Measurements from ENCODE around the gene UTS2R. TPM values are rescaled to one million over a fixed set of nuclear protein-coding genes. Genes with fewer than 3 reads are reported as not detected.
"Not testable (repeated sequence)": the region's sequence is repeated elsewhere in the genome, so short reads cannot be mapped to it uniquely, and the experiment has no call there.

UTS2R gene
- total RNA-seq, 1 donor from 2014 or later, result not detected

DNA sequence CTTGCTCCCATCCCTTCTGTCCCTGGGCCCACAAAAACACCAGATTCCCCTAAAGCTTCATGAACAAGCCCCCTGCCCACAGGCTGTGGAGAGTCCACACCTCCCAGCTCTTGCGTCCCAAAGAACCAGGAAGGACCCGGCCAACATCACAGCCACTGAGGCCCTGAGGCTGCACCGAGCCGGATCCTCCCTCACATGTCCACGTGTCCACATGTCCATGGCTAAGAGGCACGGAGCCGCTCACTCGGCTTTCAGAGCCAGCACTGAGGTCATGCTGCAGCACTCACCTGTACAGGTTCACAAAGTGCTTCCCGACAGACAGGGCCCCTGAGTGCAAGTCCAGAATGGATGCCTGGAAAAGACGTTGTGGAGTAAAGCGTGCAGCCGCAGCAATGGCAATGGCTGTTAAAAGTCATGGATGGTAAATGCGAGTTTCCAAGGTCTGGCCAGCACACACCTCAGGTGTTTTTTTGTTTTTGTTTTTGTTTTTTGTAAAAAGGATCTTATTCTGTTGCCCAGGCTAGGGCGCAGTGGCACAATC, 34.6 kb downstream of the UTS2R start:
- no peak for DNase-seq (ENCODE audit: low spot score)

DNA sequence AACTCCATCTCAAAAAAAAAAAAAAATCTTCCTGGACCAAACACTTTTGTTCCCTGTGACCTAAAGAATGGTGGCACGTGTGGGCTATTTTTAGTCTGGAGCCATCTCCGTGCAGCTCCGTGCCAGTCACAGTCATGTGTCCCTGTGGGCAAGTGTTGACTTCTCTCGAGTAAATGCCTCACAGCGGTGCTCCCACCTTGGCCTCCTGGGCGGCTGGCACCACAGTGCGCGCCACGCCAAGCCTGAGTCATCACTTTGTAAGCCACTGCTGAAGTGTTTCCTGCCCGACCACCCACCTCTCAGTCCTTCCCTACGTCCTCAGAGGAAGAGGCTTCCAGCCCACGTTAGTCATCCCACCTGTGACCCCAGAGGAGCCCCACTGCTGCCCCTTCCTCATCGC, 35.7 kb downstream of the UTS2R start:
- no peak for DNase-seq (ENCODE audit: low spot score)

DNA sequence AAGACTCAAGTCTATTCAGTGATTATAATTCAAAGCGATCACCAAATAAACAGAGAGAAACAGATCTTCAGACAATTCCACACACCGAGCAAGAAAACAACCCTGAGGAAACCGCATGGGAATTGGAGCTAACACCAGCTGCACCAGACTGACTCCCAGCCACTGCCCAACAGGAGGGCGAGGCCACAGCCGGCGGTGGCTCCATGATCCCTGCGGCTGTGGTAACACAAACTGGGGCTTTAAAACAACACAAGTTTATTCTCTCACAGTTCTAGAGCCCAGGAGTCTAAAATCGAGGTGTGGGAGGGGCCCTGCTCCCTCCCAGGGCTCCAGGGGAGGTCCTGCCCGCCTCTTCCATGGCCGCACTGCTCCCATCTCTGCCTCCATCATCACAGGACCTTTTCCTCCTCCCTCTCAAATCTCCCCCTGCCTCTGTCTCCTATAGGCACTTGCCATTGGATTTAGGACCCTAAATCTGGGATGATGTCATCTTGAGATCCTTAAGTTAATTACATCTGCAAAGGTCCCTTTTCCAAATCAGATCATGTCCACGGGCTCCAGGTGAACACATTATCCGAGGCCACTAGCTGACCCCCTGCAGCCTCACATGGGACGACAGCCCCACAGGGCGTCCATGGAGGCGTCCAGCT, 36.8 kb downstream of the UTS2R start:
- no peak for DNase-seq (ENCODE audit: low spot score)

DNA sequence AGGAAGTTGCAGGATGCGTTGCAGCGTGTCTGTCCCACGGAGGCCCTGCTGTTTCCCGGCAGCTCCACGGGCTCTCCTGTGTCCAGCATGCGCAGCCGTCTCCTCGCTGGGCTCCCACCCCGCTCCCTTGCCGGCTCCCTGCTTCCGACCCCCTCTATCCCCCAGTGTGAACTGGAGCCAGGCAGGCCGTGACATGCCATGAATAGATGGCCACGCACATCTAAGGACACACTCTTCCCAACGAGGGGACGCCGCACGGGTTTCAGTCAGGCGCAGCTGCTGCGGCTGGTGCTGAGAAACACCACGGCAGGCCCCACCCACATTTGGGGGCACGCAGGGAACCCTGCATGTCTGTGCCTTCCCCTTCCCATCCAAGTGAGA, 37.4 kb downstream of the UTS2R start:
- DNase-seq (ENCODE audit: low spot score), result no peak

DNA sequence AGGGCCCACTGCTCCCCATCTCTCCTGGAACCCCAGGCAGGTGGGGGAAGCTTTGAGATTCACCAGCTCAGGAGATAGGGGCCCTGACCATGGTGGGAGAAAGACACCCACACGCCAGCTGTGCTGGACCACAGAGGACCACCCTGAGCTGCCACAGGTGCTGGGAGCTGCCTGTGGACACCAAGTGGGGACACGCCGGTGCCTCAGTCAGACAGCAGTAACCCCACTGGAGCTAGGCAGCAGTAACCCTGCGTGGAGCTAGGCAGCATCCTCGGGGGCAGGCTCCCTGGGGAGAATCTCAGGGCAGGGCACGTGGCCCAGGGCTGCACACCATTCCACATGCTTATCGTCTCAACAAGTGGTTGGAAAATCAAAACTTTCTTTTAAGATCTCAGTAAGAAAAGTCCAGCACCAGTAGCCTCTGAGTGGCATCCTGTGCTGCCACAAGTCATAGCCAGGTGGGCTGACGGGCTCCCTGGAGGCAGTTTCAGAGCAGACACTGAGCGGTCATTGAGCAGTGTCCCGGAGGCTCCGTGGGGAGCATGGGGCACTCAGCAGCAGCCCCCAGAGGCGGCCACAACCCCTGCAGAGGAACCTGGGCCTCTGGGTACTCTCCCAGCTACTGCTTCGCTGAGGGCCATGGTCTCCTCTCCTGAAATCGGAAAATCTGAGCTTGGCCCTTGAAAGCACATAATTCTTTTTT, 38.6 kb downstream of the UTS2R start:
- no peak for DNase-seq (ENCODE audit: low spot score)

DNA sequence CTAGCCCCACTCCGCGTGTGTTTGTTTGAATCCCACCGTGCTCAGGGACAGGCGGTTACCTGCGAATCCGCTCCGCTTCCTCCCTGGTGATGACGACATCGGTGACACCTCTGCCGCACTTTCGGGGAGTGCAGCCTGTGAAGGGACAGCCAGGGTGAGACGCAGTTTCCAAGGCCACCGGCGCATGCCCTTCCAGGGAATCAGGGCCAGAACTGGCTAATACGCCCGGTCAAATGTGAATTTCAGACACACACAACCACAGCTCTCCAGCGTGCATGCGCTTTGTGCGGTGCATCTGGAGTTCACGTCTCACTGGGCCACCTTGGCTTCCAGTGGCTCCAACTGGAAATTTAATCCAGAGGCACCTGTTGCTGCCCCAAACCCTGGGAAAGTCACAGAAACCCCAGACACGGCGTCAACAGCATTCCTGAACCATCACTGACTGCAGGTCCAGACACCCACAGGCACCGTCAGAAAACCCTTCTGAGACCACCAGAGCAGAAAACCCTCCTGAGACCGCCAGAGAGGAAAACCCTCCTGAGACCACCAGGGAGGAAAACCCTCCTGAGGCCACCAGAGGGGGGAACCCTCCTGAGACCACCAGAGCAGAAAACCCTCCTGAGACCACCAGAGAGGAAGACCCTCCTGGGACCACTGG, 40.0 kb downstream of the UTS2R start:
- DNase-seq (ENCODE audit: low spot score), result no peak

DNA sequence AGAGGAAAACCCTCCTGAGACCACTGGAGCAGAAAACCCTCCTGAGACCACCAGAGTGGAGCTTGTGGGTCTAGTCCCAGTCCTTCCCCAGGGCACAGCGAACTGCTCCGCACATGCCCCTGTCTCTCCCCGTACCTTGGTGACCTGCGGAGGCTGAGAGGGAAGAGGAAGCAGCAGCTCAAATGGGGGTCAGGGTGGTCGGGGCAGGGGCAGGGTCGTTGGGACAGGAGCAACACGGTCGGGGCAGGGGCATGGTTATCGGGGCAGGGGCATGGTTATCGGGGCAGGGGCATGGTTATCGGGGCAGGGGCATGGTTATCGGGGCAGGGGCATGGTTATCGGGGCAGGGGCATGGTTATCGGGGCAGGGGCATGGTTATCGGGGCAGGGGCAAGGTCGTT, 40.5 kb downstream of the UTS2R start:
- DNase-seq (ENCODE audit: low spot score), result not testable (repeated sequence)

DNA sequence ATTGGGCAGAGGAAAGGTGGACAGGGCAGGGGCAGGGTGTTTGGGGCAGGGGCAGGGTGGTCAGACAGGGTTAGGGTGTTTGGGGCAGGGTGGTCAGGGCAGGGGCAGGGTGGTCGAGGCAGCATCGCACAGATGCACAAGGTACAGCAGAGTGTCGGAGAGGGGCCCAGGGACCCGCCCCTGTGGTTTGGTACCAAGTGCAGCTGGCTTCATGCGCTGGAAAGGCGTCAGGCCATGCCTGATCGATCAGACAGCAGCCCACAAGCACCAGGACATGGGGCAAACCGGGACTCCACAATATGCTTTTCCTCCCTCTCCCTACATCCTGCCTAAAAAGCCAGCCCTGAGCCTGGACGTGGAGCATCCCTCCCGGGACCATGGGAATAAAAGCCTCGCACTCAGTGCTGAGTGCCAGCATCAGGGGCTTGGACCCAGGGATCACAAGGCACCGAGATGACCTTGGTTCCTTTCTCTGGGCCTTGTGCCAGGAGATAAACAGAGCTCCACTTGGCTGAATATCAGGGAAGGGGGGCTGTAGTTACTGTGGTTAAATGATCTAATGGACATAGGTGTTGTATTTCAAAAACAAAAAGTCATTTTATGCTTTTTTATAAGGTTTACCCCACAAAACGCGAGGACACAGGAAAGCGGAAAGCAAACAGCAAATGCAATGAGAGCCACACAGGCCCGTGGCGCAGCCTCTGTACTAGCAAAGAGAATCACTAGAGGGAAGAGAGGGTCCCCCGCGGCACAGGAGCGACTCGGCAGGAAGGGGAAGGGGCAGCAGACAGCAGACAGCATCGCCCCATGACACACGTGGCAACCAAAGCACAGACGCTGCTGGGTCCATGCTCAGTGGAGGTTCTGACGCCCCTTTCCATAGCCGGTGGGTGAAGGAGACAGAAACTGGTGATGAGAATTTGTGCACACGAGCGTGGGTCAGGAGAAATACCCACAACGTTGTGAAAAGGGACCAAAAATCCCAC, 41.3 kb downstream of the UTS2R start:
- no peak for DNase-seq (ENCODE audit: low spot score)

DNA sequence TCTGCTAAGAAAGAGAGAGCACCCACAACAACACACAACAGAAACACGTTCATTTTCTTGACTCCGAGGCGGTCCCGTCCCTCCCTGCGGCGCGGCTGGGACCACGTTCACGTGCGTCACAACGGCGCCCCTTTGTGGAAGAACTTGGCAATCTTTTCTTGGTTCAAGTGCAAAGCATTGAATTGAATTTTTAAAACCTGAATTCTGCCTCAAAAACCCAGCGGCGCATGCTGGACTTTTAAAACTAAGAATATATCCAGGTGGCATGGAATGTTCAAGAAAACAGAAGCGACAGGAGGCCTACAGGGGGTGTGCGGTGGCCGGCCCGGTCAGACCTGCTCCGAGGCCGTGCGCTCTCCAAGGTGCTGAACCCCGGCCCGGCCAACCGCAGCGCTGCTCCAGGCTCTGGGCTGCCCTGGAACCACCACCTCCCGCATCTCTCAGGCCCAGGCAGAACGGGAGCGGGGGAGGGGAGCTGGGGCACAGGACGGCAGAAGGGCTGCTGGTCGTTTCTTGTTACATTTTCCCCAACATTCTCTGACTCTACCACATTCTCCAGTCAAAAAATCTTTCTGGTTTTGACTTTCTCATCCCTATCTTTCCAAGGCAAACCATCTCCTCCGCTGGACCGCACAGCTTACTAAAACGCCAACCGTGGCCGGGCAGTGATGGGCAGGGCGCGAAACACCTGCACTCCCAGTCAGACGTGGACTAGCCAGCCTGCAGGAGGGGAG, 43.1 kb downstream of the UTS2R start:
- no peak for DNase-seq (ENCODE audit: low spot score)

DNA sequence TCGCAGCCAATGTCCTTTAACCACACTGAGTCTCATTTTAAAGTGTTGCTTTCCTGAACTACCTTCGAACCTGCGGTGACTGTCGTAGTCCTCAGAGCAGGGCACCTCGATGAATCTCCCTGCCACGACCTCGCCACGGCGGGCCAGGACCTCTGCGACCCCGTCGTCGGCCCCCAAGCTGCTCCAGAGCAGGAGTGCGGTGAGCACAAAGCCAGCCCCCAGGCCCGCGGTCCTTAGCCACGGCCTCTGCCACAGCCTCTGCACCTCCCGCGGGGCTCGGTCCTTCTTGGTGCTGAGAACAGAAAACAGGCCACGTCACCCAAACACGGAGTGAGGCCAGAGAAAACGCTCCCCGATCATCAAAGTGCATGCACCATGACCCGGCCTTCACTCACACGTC, 43.8 kb downstream of the UTS2R start:
- DNase-seq (ENCODE audit: low spot score), result no peak

DNA sequence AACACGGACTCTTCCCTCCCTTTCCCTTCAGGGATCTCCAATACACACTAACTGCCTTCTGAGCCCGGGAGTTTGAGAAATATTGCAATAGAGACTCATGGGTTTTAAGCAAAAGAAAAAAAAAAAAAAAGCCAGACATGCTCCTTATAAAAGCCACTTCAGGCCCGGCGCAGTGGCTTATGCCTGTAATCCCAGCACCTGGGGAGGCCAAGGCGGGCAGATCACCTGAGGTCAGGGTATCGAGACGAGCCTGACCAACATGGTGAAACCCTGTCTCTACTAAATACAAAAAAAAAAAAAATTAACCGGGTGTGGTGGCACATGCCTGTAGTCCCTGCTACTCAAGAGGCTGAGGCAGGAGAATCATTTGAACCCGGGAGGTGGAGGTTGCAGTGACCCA, 44.2 kb downstream of the UTS2R start:
- no peak for DNase-seq (ENCODE audit: low spot score)

DNA sequence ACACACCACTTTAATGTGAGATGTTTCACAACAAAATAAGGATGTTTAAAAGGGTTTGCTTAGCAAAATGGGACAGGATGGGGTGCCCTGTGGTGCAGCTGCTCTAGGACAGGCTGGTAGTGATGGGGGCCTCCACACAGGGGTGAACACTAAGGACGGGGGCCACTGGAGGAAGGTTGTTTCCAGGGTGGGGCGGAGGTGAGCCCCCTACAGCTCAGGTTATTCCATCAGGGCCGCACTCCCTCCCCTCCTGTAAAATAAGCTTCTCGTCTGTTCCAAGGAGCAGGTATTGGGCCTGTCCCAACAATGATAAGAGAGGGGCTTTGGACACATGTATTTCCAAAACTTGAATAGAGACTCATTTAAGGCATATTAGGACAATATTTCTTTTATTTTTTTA, 44.7 kb downstream of the UTS2R start:
- no peak for DNase-seq (ENCODE audit: low spot score)

DNA sequence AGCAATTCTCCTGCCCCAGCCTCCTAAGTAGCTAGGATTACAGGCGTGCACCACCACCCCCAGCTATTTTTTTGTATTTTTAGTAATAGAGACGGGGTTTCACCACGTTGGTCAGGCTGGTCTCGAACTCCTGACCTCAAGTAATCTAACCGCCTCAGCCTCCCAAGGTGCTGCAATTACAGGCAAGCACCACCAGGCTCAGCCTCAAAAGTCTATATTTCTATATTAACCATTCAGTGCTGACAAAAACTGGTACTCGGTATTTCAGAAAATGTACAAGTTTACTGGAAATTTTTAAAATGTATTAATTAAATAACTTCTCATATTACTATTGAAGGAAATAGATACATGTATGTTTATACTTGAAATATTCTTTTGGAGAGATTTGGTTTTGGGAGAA, 45.2 kb downstream of the UTS2R start:
- no peak for DNase-seq (ENCODE audit: low spot score)

DNA sequence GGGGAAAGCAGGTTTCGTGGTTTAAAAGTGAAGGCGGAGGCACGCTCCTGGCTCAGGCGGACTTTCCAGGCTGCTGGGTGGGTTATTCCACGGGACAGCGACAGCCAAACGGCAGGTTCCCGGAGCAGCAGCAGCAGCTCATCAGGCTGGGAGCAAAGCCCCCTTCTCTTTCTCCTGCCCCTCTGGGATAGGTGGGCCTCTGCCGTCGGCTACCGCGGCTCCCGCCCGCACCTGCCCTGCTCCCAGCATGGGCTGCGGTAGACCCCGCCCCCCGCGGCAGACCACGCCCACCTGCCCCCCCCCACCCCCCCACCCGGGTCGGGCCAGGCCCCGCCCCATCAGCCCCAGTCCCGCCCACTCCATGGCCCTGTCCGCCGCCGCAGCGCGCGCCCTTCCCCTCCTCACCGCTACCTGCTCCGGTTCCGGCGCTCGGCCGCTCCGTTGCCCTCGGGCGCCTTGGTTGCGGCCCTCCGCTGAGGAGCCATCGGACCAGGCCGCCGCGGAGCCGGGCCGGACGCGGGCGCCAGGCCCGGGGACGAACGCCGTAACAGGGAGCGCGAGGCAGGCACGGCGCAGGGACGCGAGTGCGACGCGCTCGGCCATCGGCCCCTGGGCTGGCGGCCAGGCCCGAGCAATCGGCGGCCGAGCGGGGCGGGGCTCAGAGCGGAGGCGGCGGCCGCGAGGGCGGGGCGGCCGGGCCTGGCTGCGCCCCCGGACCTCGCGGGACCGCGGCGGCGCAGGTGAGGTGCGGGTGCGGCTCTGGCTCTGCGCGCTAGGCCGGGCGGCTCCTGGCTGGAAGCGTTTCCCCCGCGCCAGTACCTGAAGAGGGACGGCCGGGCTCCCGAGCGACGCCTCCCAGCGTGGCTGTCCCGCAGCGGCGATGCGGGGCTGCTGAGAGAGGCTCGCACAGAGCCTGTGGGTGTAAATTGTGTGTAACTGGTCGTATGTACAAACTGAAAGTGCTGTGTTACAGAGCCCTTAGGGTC, 46.7 kb downstream of the UTS2R start, which contains the start of the genes HEXD and OGFOD3:
Gene HEXD, plus strand, starts transcription at position 347 of the 986 bp plus-strand sequence. CDS start 1,453 bp downstream, outside the sequence.
Gene OGFOD3, minus strand, starts transcription at position 586 of the 986 bp plus-strand sequence. Its CDS starts 101 bp downstream, at position 485.
- peak; percentile 95 for DNase-seq (ENCODE audit: low spot score)

DNA sequence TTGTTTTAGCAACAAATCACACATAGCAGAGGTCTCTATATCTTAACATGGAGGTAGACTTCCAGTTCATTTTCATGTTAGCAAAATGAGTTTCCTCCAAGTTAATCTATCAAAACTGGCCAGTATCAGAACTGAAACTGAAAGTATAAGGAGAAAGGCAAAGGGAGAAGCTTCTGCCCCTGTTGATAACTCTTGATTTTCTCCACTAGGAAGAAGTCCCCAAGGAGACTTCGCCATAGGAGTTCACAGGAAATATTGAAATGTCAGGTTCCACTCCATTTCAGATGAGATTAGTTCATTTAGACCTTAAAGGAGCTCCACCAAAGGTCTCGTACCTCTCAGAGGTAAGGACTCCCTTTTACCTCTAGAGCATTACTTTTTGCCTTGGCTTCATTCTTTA, 48.0 kb downstream of the UTS2R start:
- no peak for DNase-seq (ENCODE audit: low spot score)

DNA sequence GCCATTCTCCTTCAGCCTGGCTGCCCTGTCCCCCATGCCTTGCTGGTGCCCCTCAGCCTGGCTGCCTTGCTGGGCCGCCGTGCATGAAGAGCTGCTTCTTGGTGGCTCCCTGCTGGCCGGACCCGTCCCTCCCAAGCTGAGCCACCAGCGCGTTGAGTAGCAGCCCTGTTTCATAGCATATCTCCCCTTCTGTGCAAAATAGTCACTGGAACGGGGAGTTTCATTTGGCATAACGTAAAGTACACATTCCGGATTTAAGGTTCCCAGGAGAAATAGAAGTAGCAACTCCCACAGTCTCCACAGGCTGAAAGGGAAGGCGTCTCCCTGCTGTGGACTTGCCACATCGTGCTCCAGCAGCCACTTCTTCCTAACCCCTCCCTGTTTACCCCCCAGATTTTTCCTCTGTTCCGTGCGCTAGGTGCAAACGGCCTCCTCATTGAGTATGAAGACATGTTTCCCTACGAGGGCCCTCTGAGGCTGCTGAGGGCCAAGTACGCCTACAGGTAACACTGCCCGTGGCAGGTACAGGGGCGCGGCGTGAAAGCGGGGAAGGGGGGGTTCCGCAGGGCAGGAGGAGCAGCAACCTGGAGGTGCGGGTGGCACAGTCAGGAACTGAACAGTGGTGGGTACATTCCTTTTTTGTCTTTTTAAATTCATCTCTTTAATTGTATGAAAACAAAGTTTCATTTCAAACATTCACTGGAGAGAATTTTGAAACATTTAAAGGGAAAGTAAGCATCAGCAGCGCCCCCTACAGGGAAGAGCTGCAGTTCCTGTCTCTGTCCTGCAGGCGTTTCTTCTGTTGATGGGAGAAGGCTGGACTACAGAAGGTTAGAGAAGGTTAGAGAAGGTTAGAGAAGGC, 52.7 kb downstream of the UTS2R start:
- no peak for DNase-seq (ENCODE audit: low spot score)

DNA sequence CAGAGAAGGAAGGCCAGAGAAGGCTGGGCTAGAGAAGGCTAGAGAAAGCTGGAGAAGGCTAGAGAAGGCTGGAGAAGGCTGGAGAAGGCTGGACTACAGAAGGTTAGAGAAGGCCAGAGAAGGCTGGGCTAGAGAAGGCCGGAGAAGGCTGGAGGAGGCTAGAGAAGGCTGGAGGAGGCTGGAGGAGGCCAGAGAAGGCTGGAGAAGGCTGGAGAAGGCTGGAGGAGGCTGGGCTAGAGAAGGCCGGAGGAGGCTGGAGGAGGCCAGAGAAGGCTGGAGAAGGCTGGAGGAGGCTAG, 53.2 kb downstream of the UTS2R start:
- no peak for DNase-seq (ENCODE audit: low spot score)
